GM08714 (cell line): ENCODE data around the gene ARL2.

ENCODE experiments used
- H3K4me3 ChIP-seq: fragments of 200-500 bp; sonication (Bioruptor generic); 2 replicates; pipeline ENCODE4 v1.5.1; 2014; ENCODE audit warnings: mild to moderate bottlenecking, low read length, inconsistent platforms
- ZNF274 ChIP-seq: IDR thresholded peaks from 2 replicates; pipeline ENCODE4 v1.6.1; 2012; ENCODE audit warnings: mild to moderate bottlenecking, low read depth, low read length

Gene ARL2

GRCh38 chr11:65066315-65066714, 52.4 kb downstream of the ARL2 start:
- H3K4me3 ChIP-seq: no peak overlapping the region
- no peak for TF ChIP-seq ZNF274

- TF ChIP-seq ZNF274: no peak
- no peak overlapping the region for H3K4me3 ChIP-seq
Observed at GRCh38 chr11:65066805-65067291, 52.9 kb downstream of the ARL2 start.

- H3K4me3 ChIP-seq: no peak overlapping the region
- no peak for TF ChIP-seq ZNF274
Observed at GRCh38 chr11:65067446-65067845, 53.5 kb downstream of the ARL2 start.

GRCh38 chr11:65069217-65069616, 55.3 kb downstream of the ARL2 start:
- no peak overlapping the region for H3K4me3 ChIP-seq
- TF ChIP-seq ZNF274: no peak
